Cardiac muscle cell (in vitro differentiated cells and primary cell): ENCODE results near the gene UTS2B. TPM values are rescaled to one million over a fixed set of nuclear protein-coding genes. Genes with fewer than 3 reads are reported as not detected.
A peak's percentile ranks its signal among the peaks of the same experiment; 100 is the strongest.

ENCODE experiments used
- DNase-seq, 2 donors: peaks; one replicate each; pipeline versions ENCODE4 v3.0.0 to v3.0.0-alpha.2; 2010 to 2017; ENCODE audit warnings: low read depth in 1 of 2, low spot score in 1 of 2
- H3K27ac ChIP-seq: fragments of 200-600 bp; sonication (generic); 2 replicates; pipeline ENCODE4 v1.5.1; 2016
- H3K27me3 ChIP-seq: fragments of 200-600 bp; sonication (generic); 2 replicates; pipeline ENCODE4 v1.6.0; 2016; ENCODE audit warnings: control low read depth
- H3K36me3 ChIP-seq: fragments of 200-600 bp; sonication (generic); 2 replicates; pipeline ENCODE4 v1.5.1; 2016; ENCODE audit warnings: control low read depth
- H3K4me1 ChIP-seq: fragments of 200-600 bp; sonication (generic); 2 replicates; pipeline ENCODE4 v1.8.1; 2017; ENCODE audit warnings: low read depth, mild to moderate bottlenecking, mixed run types
- H3K4me3 ChIP-seq: fragments of 200-600 bp; sonication (generic); 2 replicates; pipeline ENCODE4 v1.5.1; 2016; ENCODE audit warnings: mild to moderate bottlenecking
- H3K9me3 ChIP-seq: fragments of 200-600 bp; sonication (generic); 2 replicates; pipeline ENCODE4 v1.5.1; 2017; ENCODE audit warnings: low read depth, mild to moderate bottlenecking, control low read depth
- polyA plus RNA-seq: library from polyadenylated mRNA; unstranded; fragments of >200 nt; fragmentation: Nextera tagmentation; extraction: Ambion mirVana; gene quantifications from 2 replicates; pipeline ENCODE4 v1.2.1, GENCODE V29; 2016
- total RNA-seq: library from RNA; depleted of rRNA; stranded (reverse); fragments of >200 nt; gene quantifications from 2 replicates; pipeline ENCODE4 v1.2.3, GENCODE V29; 2016
- TF ChIP-seq, protein P1 (sequence below): IDR thresholded peaks from 2 replicates; pipeline ENCODE4 v1.5.1; 2012; ENCODE audit warnings: low read depth, mild to moderate bottlenecking, low read length

Gene UTS2B
- total and polyA plus RNA-seq, 2 experiments from 2014 or later = 1.9 TPM; not detected in 1

DNA sequence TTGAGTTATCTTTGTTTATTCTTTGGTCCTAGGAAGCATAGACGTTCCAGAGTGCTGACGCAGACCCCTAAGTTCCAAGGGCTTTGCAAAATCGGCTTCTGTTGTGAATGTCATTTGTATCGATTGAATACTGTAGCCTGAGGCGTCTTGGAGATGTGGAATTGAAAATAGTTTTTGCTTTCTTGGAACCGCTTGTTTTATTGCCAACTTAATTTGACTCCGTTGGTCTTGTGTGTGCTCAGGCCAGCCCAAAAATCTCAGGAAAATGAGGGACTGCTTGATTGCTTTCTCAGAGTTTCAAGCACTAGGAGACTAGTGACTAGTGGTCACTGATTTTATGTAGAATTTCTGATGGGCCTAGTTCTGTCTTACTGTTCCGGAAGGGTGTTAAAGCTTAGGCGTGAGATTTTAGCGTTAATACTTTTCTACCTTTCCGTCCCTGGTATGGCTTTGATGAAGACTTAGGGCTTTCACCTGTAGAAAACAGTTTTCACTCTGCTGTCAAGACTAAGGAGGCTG lies 263 bp upstream of the UTS2B start:
- H3K9me3 ChIP-seq = no peaks in the 10 kb centered on the region
- no peaks in the 10 kb centered on the region for H3K36me3 ChIP-seq
- TF ChIP-seq, protein P1, sequence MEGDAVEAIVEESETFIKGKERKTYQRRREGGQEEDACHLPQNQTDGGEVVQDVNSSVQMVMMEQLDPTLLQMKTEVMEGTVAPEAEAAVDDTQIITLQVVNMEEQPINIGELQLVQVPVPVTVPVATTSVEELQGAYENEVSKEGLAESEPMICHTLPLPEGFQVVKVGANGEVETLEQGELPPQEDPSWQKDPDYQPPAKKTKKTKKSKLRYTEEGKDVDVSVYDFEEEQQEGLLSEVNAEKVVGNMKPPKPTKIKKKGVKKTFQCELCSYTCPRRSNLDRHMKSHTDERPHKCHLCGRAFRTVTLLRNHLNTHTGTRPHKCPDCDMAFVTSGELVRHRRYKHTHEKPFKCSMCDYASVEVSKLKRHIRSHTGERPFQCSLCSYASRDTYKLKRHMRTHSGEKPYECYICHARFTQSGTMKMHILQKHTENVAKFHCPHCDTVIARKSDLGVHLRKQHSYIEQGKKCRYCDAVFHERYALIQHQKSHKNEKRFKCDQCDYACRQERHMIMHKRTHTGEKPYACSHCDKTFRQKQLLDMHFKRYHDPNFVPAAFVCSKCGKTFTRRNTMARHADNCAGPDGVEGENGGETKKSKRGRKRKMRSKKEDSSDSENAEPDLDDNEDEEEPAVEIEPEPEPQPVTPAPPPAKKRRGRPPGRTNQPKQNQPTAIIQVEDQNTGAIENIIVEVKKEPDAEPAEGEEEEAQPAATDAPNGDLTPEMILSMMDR = no peak
- peak overlapping the region; percentile 89 for H3K4me3 ChIP-seq
- H3K4me1 ChIP-seq = peaks cover 18% of the 10 kb centered on the region
- H3K27ac ChIP-seq = peak overlapping the region; percentile 94
- DNase-seq = peak in 1 of 2 donors; percentile 75
- H3K27me3 ChIP-seq = no peaks in the 10 kb centered on the region

DNA sequence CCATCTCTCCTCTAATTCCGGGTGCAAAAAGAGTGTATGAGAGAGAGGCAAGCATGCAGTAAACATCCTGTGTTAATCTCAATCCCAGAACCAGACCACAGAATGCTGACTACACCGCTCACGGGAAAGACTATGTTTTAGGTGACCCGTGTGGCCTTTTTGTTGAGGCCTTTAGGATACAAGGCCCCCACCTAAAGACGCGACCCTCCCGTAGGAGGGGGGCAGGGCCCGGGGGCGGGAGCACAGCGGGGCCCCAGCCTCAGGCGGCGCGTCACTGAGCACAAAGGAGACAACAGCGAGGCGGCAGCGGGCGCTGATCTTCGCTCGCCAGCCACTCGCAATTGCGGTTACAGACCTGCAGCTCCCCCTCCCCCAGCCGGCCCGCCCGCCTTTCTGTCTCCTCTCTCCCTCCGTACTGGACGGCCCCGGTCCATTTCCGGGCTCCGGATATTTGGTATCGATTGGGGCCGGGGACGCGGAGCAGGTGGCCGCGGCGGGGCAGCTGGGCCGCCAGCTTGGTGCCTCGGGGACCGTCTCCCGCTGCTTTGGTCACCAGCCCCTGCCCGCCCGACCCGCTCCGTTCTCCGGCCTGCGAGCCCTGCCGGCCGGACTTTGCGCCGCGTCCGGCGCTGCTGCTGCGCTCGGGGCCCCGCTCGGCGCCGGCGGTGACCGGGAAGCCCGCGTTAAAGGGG lies 1.2 kb downstream of the UTS2B start, which contains the start of gene CCDC50:
CCDC50 (plus strand) TSS at position 433 of the 692 bp plus-strand sequence. CDS start 281 bp downstream, outside the sequence.
- TF ChIP-seq, protein P1 = no peak
- peak; percentile 81 to 85 for DNase-seq
- H3K4me1 ChIP-seq = peaks cover 18% of the 10 kb centered on the region

DNA sequence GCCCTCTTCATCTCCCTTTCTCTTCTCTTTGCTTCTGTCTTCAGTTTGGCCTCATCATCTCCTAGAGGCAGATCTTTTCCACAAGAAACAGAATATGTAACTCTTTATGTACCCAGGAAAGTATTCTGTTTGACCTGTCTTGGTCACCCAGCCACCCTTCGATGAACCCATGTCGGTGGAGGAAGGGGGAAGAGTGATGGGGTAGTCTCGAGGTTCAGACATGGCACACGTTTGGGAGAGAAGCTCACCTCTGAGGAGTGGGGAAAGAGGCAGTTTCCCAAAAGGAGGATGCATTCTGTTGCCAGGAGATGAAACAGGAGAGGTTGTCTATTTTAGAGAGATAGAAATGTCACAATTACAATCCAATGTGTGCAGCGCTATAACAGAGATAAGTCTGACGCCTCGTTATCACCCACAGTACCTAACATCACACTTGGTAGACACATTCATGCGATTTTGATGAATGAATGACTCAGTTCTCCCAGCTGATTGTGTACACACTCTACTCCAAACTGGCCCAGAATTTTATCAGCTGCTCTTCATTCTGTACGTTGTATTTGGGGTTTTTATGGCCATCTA lies 1.9 kb downstream of the UTS2B start:
- TF ChIP-seq, protein P1 = no peak
- H3K9me3 ChIP-seq = no peaks in the 10 kb centered on the region
- H3K4me3 ChIP-seq = peak overlapping the region; percentile 89
- peak overlapping the region; percentile 94 for H3K27ac ChIP-seq
- H3K27me3 ChIP-seq = no peaks in the 10 kb centered on the region
- DNase-seq = no peak
- peaks cover 18% of the 10 kb centered on the region for H3K4me1 ChIP-seq
- H3K36me3 ChIP-seq = no peaks in the 10 kb centered on the region

More for the DNA sequence above, 1.2 kb downstream of the UTS2B start, which contains the start of gene CCDC50:
- H3K36me3 ChIP-seq = no peaks in the 10 kb centered on the region
- no peaks in the 10 kb centered on the region for H3K27me3 ChIP-seq
- no peaks in the 10 kb centered on the region for H3K9me3 ChIP-seq
- peak within 1 kb of the TSS; percentile 89 for H3K4me3 ChIP-seq
- peak within 1 kb of the TSS; percentile 94 for H3K27ac ChIP-seq

DNA sequence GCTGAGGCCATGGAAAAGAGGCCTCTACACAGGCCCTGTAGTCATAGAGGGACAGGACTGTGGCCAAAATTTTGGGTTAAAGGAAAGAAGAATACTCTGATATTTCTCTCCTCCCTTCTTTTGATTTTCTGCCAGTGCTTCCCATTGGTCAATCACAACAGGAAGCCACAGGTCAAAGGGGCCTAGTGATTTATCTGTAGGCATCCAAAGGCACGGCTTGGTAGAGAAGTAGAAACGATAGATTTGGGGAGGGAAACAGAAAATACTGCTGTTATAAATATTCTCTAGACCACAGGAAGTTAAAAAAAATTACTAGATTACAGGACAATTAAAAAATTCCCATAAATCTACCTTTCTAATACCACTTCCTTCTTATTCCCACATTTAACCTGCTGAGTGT lies 2.8 kb downstream of the UTS2B start:
- Histone ChIP-seq H3K9me3 (no peaks in the 10 kb centered on the region), H3K27me3 (no peaks in the 10 kb centered on the region), H3K4me1 (peaks cover 18% of the 10 kb centered on the region), H3K27ac (no peak overlapping the region), H3K4me3 (no peak overlapping the region), H3K36me3 (no peaks in the 10 kb centered on the region)
- TF ChIP-seq, protein P1 = no peak
- DNase-seq = no peak

DNA sequence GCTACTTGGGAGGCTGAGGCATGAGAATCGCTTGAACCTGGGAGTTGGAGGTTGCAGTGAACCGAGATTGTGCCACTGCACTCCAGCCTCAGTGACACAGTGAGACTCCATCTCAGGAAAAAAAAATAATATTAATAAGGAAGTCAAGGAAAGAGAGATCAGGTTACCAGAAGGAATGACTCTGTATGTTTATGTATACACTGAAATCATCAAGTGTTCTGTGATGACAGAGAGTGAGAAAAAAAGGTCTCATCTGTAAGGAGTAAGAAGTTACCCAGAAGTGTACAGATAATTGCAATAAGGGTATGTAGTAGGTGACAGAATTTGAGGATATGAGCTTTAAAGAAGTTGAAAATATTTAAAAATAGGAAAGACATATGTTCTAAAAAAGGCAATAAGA lies 5.4 kb downstream of the UTS2B start:
- no peak for DNase-seq
- Histone ChIP-seq H3K27me3 (no peaks in the 10 kb centered on the region), H3K36me3 (no peaks in the 10 kb centered on the region), H3K9me3 (no peaks in the 10 kb centered on the region), H3K4me3 (no peak overlapping the region), H3K4me1 (peaks cover 5% of the 10 kb centered on the region), H3K27ac (no peak overlapping the region)
- TF ChIP-seq, protein P1 = no peak
